DOHH2 (cell line): Measurements from ENCODE around the gene GRID1.

Source experiments
- H3F3A ChIP-seq: fragments of 200-600 bp; sonication (generic), shearing (Covaris generic); 2 replicates; pipeline ENCODE4 v1.6.0; 2016; ENCODE audit warnings: antibody characterized with exemption, mild to moderate bottlenecking; ENCODE audit not compliant: control insufficient read depth, insufficient read depth
- H3K27ac ChIP-seq: fragments of 200-600 bp; sonication (generic); 2 replicates; pipeline ENCODE4 v1.5.1; 2014; ENCODE audit warnings: low read depth, mild to moderate bottlenecking, low read length, moderate library complexity
- H3K27me3 ChIP-seq: fragments of 200-600 bp; sonication (generic); 2 replicates; pipeline ENCODE4 v1.6.1; 2014; ENCODE audit warnings: mild to moderate bottlenecking, low read length, mixed read lengths; ENCODE audit not compliant: control insufficient read depth
- H3K36me3 ChIP-seq: fragments of 200-600 bp; sonication (generic); 2 replicates; pipeline ENCODE4 v1.6.1; 2014; ENCODE audit warnings: mild to moderate bottlenecking, low read length, moderate library complexity, mixed read lengths; ENCODE audit not compliant: control insufficient read depth
- H3K4me1 ChIP-seq: fragments of 200-600 bp; sonication (generic); 2 replicates; pipeline ENCODE4 v1.6.1; 2014; ENCODE audit warnings: mild to moderate bottlenecking, low read length, mixed read lengths; ENCODE audit not compliant: control insufficient read depth
- H3K4me2 ChIP-seq: fragments of 200-600 bp; sonication (generic); 2 replicates; pipeline ENCODE4 v1.6.0; 2014; ENCODE audit warnings: mild to moderate bottlenecking, low read length, moderate library complexity
- H3K4me3 ChIP-seq: fragments of 200-600 bp; sonication (generic); 2 replicates; pipeline ENCODE4 v1.5.1; 2014; ENCODE audit warnings: mild to moderate bottlenecking, low read length, mixed read lengths
- H3K79me2 ChIP-seq: fragments of 200-600 bp; sonication (generic); 2 replicates; pipeline ENCODE4 v1.6.1; 2014; ENCODE audit warnings: mild to moderate bottlenecking, low read length, mixed read lengths; ENCODE audit not compliant: control insufficient read depth
- H3K9me2 ChIP-seq: fragments of 200-600 bp; sonication (generic); replicated peaks from 2 replicates; pipeline ENCODE4 v1.6.1; 2014; ENCODE audit warnings: mild to moderate bottlenecking, low read length, mixed read lengths; ENCODE audit not compliant: control insufficient read depth
- H3K9me3 ChIP-seq: fragments of 200-600 bp; sonication (generic); 2 replicates; pipeline ENCODE4 v1.6.1; 2014; ENCODE audit warnings: antibody characterized with exemption, low read length, mixed read lengths; ENCODE audit not compliant: control insufficient read depth, insufficient read depth
- H4K20me1 ChIP-seq: fragments of 200-600 bp; sonication (generic); 2 replicates; pipeline ENCODE4 v1.6.0; 2014; ENCODE audit warnings: low read depth, mild to moderate bottlenecking, antibody characterized with exemption, low read length, moderate library complexity; ENCODE audit not compliant: control insufficient read depth, insufficient read depth
- CTCF ChIP-seq: fragments of 200-600 bp; sonication (generic); IDR thresholded peaks from one replicate; pipeline ENCODE4 v1.5.1; 2014; ENCODE audit warnings: antibody characterized with exemption, mild to moderate bottlenecking, low read depth, low read length; ENCODE audit not compliant: poor library complexity, severe bottlenecking
- EZH2phosphoT487 ChIP-seq: fragments of 200-600 bp; sonication (generic); IDR thresholded peaks from 2 replicates; pipeline ENCODE4 v1.6.1; 2017; ENCODE audit warnings: borderline replicate concordance, mild to moderate bottlenecking, antibody characterized with exemption, low read length, moderate library complexity, mixed read lengths

Gene GRID1

GRCh38 chr10:85580585-85580984 is 786.0 kb downstream of the GRID1 start:
- H3K9me3 ChIP-seq, result no peaks in the 10 kb centered on the region
- H3K4me3 ChIP-seq, result no peak overlapping the region
- TF ChIP-seq EZH2phosphoT487 (no peak), CTCF (no peak)
- H4K20me1 ChIP-seq, result no peaks in the 10 kb centered on the region
- H3K36me3 ChIP-seq, result no peaks in the 10 kb centered on the region
- H3K27ac ChIP-seq, result no peak overlapping the region
- no peaks in the 10 kb centered on the region for H3F3A ChIP-seq
- H3K27me3 ChIP-seq, result no peaks in the 10 kb centered on the region
- H3K4me2 ChIP-seq, result no peak overlapping the region
- H3K4me1 ChIP-seq, result no peaks in the 10 kb centered on the region
- no peaks in the 10 kb centered on the region for H3K9me2 ChIP-seq
- no peaks in the 10 kb centered on the region for H3K79me2 ChIP-seq

DNA sequence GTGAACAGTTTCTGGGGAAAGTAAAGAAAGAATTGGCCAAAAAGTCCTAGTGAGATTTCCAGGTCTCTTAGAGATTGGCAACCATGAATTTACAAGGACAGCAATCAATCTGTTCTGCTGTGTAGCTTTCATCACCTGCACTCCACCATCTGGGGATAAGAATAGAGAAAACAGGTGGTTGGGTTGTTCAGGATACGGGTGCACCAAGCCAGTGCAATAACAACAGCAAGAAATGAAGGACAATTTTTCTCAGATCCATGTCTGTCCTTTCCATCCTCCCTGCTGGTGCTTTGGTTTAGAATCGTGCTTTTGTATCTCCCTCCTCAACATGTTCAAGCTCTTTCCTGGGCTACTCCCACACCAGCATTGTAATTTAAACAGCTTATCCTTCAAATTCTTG is 787.7 kb downstream of the GRID1 start:
- H3F3A ChIP-seq, result no peaks in the 10 kb centered on the region
- H3K27me3 ChIP-seq, result no peaks in the 10 kb centered on the region
- H4K20me1 ChIP-seq, result no peaks in the 10 kb centered on the region
- no peaks in the 10 kb centered on the region for H3K79me2 ChIP-seq
- H3K4me1 ChIP-seq, result no peaks in the 10 kb centered on the region
- H3K9me3 ChIP-seq, result no peaks in the 10 kb centered on the region
- H3K4me2 ChIP-seq, result no peak overlapping the region
- no peaks in the 10 kb centered on the region for H3K9me2 ChIP-seq
- no peak overlapping the region for H3K4me3 ChIP-seq
- no peaks in the 10 kb centered on the region for H3K36me3 ChIP-seq
- H3K27ac ChIP-seq, result no peak overlapping the region
- TF ChIP-seq EZH2phosphoT487 (no peak), CTCF (no peak)

- no peaks in the 10 kb centered on the region for H3K79me2 ChIP-seq
- H3K9me3 ChIP-seq, result no peaks in the 10 kb centered on the region
- no peaks in the 10 kb centered on the region for H4K20me1 ChIP-seq
- H3K4me1 ChIP-seq, result no peaks in the 10 kb centered on the region
- no peaks in the 10 kb centered on the region for H3K36me3 ChIP-seq
- no peaks in the 10 kb centered on the region for H3K9me2 ChIP-seq
- no peak overlapping the region for H3K27ac ChIP-seq
- no peaks in the 10 kb centered on the region for H3K27me3 ChIP-seq
- H3K4me2 ChIP-seq, result no peak overlapping the region
- no peaks in the 10 kb centered on the region for H3F3A ChIP-seq
- no peak for TF ChIP-seq EZH2phosphoT487
- no peak for TF ChIP-seq CTCF
- H3K4me3 ChIP-seq, result no peak overlapping the region
Measured at GRCh38 chr10:85575441-85575840, 791.2 kb downstream of the GRID1 start.

GRCh38 chr10:85570871-85571270 is 795.7 kb downstream of the GRID1 start:
- no peak overlapping the region for H3K4me2 ChIP-seq
- no peak overlapping the region for H3K27ac ChIP-seq
- H4K20me1 ChIP-seq, result no peaks in the 10 kb centered on the region
- H3K4me3 ChIP-seq, result no peak overlapping the region
- no peaks in the 10 kb centered on the region for H3K27me3 ChIP-seq
- TF ChIP-seq EZH2phosphoT487, result no peak
- TF ChIP-seq CTCF, result no peak
- H3K79me2 ChIP-seq, result no peaks in the 10 kb centered on the region
- no peaks in the 10 kb centered on the region for H3K9me3 ChIP-seq
- H3K36me3 ChIP-seq, result no peaks in the 10 kb centered on the region
- no peaks in the 10 kb centered on the region for H3K4me1 ChIP-seq
- no peaks in the 10 kb centered on the region for H3F3A ChIP-seq
- no peaks in the 10 kb centered on the region for H3K9me2 ChIP-seq
